Activated T-helper 2 cell treated with anti-CD3 and anti-CD28 coated beads, Interferon-gamma antibody, Interleukin-2, Interleukin-4, amounts not matched to agents 10 μg/mL and 5 μg/mL and 100 μg/mL, durations not matched to agents 14 hours and 24 hours and 36 hours (primary cell): Measurements from ENCODE around the gene CCDC39. TPM values are rescaled to one million over a fixed set of nuclear protein-coding genes. Genes with fewer than 3 reads are reported as not detected.

Source experiments
- DNase-seq: peaks from one replicate; pipeline ENCODE4 v3.0.0; 2021; ENCODE audit warnings: low spot score
- H3K27ac Mint-ChIP-seq: one replicate; pipeline ENCODE4 v1.8.0; 2021; ENCODE audit warnings: mixed read lengths
- H3K27me3 Mint-ChIP-seq: one replicate; pipeline ENCODE4 v1.8.0; 2021; ENCODE audit warnings: low read depth, mixed read lengths
- H3K36me3 Mint-ChIP-seq: one replicate; pipeline ENCODE4 v1.8.0; 2021; ENCODE audit warnings: low read depth, mixed read lengths
- H3K4me1 Mint-ChIP-seq: one replicate; pipeline ENCODE4 v1.8.0; 2021; ENCODE audit warnings: low read depth, mixed read lengths
- H3K4me3 Mint-ChIP-seq: one replicate; pipeline ENCODE4 v1.8.0; 2021; ENCODE audit warnings: low read depth, mild to moderate bottlenecking, moderate library complexity, mixed read lengths
- H3K9me3 Mint-ChIP-seq: one replicate; pipeline ENCODE4 v1.8.0; 2021; ENCODE audit warnings: mixed read lengths
- intact Hi-C: fragments of 100-400 bp; cut with micrococcal nuclease; formaldehyde crosslinking; loops from one replicate; pipeline ENCODE4 v1.15.1; 2023
- total RNA-seq: library from RNA; stranded (reverse); gene quantifications from 2 replicates; pipeline ENCODE4 v1.2.3, GENCODE V29; 2022

CCDC39 gene
- total RNA-seq, 1 donor from 2014 or later, result not detected

- DNase-seq, result no peak
- H3K9me3 Mint-ChIP-seq, result no peaks in the 10 kb centered on the region
- H3K36me3 Mint-ChIP-seq, result no peaks in the 10 kb centered on the region
These were observed 107.3 kb downstream of the CCDC39 start for GRCh38 chr3:180571831-180572598.

DNA sequence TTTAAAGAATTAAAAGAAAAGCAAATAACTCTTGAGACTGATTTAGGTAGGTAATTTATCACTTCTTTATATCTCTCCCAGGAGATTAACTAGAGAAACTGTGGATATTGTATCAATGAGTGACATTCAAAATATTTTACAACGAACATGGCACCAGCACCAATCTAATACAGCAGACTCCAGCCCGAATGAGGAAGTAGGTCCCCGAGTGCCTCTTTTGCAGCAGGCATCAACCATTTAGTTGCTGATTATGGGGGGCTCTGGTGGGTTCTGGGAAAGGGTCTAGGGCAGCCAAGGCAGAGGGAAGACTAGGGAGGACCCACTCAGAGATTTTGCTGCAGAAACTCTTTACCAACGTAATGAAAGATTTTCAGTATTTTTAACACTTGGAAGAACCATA is 109.1 kb downstream of the CCDC39 start:
- H3K4me3 Mint-ChIP-seq, result no peak overlapping the region
- no peaks in the 10 kb centered on the region for H3K9me3 Mint-ChIP-seq
- H3K27me3 Mint-ChIP-seq, result no peaks in the 10 kb centered on the region
- intact Hi-C loops, result no loop called here
- H3K4me1 Mint-ChIP-seq, result no peaks in the 10 kb centered on the region
- H3K27ac Mint-ChIP-seq, result no peak overlapping the region
- no peaks in the 10 kb centered on the region for H3K36me3 Mint-ChIP-seq
- DNase-seq, result no peak

More at GRCh38 chr3:180571831-180572598, 107.3 kb downstream of the CCDC39 start:
- Mint-ChIP-seq H3K4me1 (no peaks in the 10 kb centered on the region), H3K27me3 (no peaks in the 10 kb centered on the region), H3K4me3 (no peak overlapping the region), H3K27ac (no peak overlapping the region)
- intact Hi-C loops, result no loop called here

GRCh38 chr3:180564676-180565075 is 114.6 kb downstream of the CCDC39 start:
- H3K4me1 Mint-ChIP-seq, result no peaks in the 10 kb centered on the region
- no peaks in the 10 kb centered on the region for H3K27me3 Mint-ChIP-seq

More at GRCh38 chr3:180564676-180565075, 114.6 kb downstream of the CCDC39 start:
- Mint-ChIP-seq H3K9me3 (no peaks in the 10 kb centered on the region), H3K36me3 (no peaks in the 10 kb centered on the region), H3K27ac (no peak overlapping the region), H3K4me3 (no peak overlapping the region)
- intact Hi-C loops, result no loop called here
- no peak for DNase-seq

Other genes starting within 250 kb of the CCDC39 start
- 48.6 and 50.0 TPM in 2 replicates for gene TTC14, start 77.3 kb downstream of the CCDC39 start, total RNA-seq
- 163 and 170 TPM in 2 replicates for gene FXR1, start 233.2 kb upstream of the CCDC39 start, total RNA-seq